HCT116 (cell line): ENCODE measurements around the gene EHF. TPM values are rescaled to one million over a fixed set of nuclear protein-coding genes. Genes with fewer than 3 reads are reported as not detected.

Source experiments
- ATAC-seq: fragments of 200-7000 bp; cut with Tn5 transposase; 2 replicates; pipeline ENCODE4 v1.9.1; 2020; ENCODE audit warnings: mild to moderate bottlenecking, moderate library complexity
- BruUV-seq: library from RNA; stranded (reverse); fragments of 400-500 nt; replicated peaks from 2 replicates; lab custom pipeline; 2021; lab: Mats Ljungman, UMichigan
- CTCF ChIA-PET: fragments of 300-600 bp; sonication (Branson Sonifier 250); formaldehyde crosslinking; loops from one replicate; lab custom pipeline; 2021; ENCODE audit warnings: antibody characterized with exemption; lab: Charles Lee
- POLR2A ChIA-PET: fragments of 300-600, 350-600 bp; sonication (Branson Sonifier 250); formaldehyde crosslinking; loops from one replicate; lab custom pipeline; 2021; ENCODE audit warnings: antibody characterized with exemption; lab: Charles Lee
- RAD21 ChIA-PET, 2 experiments: fragments of 300-600 bp; sonication (Branson Sonifier 250); formaldehyde crosslinking; loops; one replicate each; lab custom pipeline; 2023; ENCODE audit warnings: low total read pairs in 2 of 2; ENCODE audit not compliant: uncharacterized antibody in 2 of 2, unreplicated experiment in 2 of 2, low non-redundant PET in 1 of 2; lab: Charles Lee
- DNase-seq: peaks from one replicate; pipeline ENCODE4 v3.0.0-alpha.2; 2010; ENCODE audit warnings: low read depth, low spot score
- H2AFZ ChIP-seq: fragments of 200-600 bp; shearing (Covaris generic), sonication (generic); 2 replicates; pipeline ENCODE4 v1.6.1; 2017; ENCODE audit warnings: low read depth, mixed run types, mixed read lengths, antibody characterized with exemption, low read length; ENCODE audit not compliant: poor library complexity, severe bottlenecking
- H3K27ac ChIP-seq: 2 replicates; pipeline ENCODE4 v1.5.1; 2012; ENCODE audit warnings: low read depth, low read length
- H3K27me3 ChIP-seq: fragments of 200-600 bp; sonication (generic); 2 replicates; pipeline ENCODE4 v1.6.1; 2016; ENCODE audit warnings: mixed run types, low read length, mixed read lengths; ENCODE audit not compliant: insufficient read depth
- H3K36me3 ChIP-seq, 2 experiments: fragments of 200-500 bp in 1 of 2; fragments of 200-600 bp in 1 of 2; sonication (Bioruptor generic) in 1 of 2; sonication (generic) in 1 of 2; 2 replicates each; pipeline versions ENCODE4 v1.5.1 to v1.6.1; 2014 to 2016; ENCODE audit warnings: low read length in 2 of 2, inconsistent platforms in 1 of 2, mixed read lengths in 1 of 2, mixed run types in 1 of 2; ENCODE audit not compliant: insufficient read depth in 2 of 2, control insufficient read depth in 1 of 2
- H3K4me1 ChIP-seq, 2 experiments: fragments of 200-600 bp in 1 of 2; sonication (generic) in 1 of 2; 2 replicates each; pipeline versions ENCODE4 v1.5.1 to v1.6.1; 2012 to 2017; ENCODE audit warnings: low read length in 2 of 2, inconsistent platforms in 1 of 2, mild to moderate bottlenecking in 1 of 2, mixed read lengths in 1 of 2, mixed run types in 1 of 2, moderate library complexity in 1 of 2; ENCODE audit not compliant: insufficient read depth in 2 of 2, control insufficient read depth in 1 of 2
- H3K4me2 ChIP-seq: fragments of 200-600 bp; sonication (generic); 2 replicates; pipeline ENCODE4 v1.6.1; 2017; ENCODE audit warnings: mixed run types, low read length, mixed read lengths
- H3K4me3 ChIP-seq, 2 experiments: fragments of 200-600 bp in 1 of 2; sonication (generic) in 1 of 2; replicated peaks in 1 of 2; 2 replicates each; pipeline ENCODE4 v1.5.1; 2011 to 2016; ENCODE audit warnings: low read length in 2 of 2, control low read depth in 1 of 2, low read depth in 1 of 2, mild to moderate bottlenecking in 1 of 2, mixed read lengths in 1 of 2, mixed run types in 1 of 2
- H3K79me2 ChIP-seq: fragments of 200-600 bp; sonication (generic); 2 replicates; pipeline ENCODE4 v1.6.1; 2017; ENCODE audit warnings: mild to moderate bottlenecking, mixed run types, low read length, moderate library complexity, mixed read lengths; ENCODE audit not compliant: insufficient read depth
- H3K9ac ChIP-seq: fragments of 200-600 bp; sonication (generic); 2 replicates; pipeline ENCODE4 v1.6.1; 2016; ENCODE audit warnings: low read length, mixed read lengths
- H3K9me2 ChIP-seq: fragments of 200-600 bp; sonication (generic), shearing (Covaris generic); 2 replicates; pipeline ENCODE4 v1.6.1; 2017; ENCODE audit warnings: mixed run types, mild to moderate bottlenecking, moderate library complexity; ENCODE audit not compliant: insufficient read depth
- H3K9me3 ChIP-seq, 2 experiments: fragments of 200-500 bp in 1 of 2; fragments of 200-600 bp in 1 of 2; sonication (Bioruptor generic) in 1 of 2; sonication (generic) in 1 of 2; 2 replicates each; pipeline ENCODE4 v1.6.1; 2014 to 2017; ENCODE audit warnings: low read length in 2 of 2, mixed read lengths in 2 of 2, inconsistent platforms in 1 of 2, low read depth in 1 of 2, mild to moderate bottlenecking in 1 of 2, mixed run types in 1 of 2, moderate library complexity in 1 of 2; ENCODE audit not compliant: control insufficient read depth in 1 of 2, insufficient read depth in 1 of 2
- H4K20me1 ChIP-seq: fragments of 200-600 bp; sonication (generic), shearing (Covaris generic); 2 replicates; pipeline ENCODE4 v1.6.1; 2017; ENCODE audit warnings: mixed run types, mild to moderate bottlenecking, moderate library complexity; ENCODE audit not compliant: insufficient read depth
- ELF1 ChIP-seq: IDR thresholded peaks from 2 replicates; pipeline ENCODE4 v1.6.1; 2012; ENCODE audit warnings: low read depth, borderline replicate concordance
- EZH2 ChIP-seq: fragments of 200-600 bp; sonication (generic); IDR thresholded peaks from 2 replicates; pipeline ENCODE4 v1.6.1; 2017; ENCODE audit warnings: antibody characterized with exemption, mixed run types
- JUND ChIP-seq: IDR thresholded peaks from 2 replicates; pipeline ENCODE4 v1.6.1; 2012
- SIN3A ChIP-seq: IDR thresholded peaks from 2 replicates; pipeline ENCODE4 v1.6.1; 2012; ENCODE audit warnings: low read depth
- SP1 ChIP-seq: IDR thresholded peaks from 2 replicates; pipeline ENCODE4 v1.6.1; 2012; ENCODE audit warnings: low read depth
- ZFX ChIP-seq: fragments of 450-650 bp; IDR thresholded peaks from 2 replicates; pipeline ENCODE4 v1.6.1; 2017
- intact Hi-C: fragments of 100-400 bp; cut with micrococcal nuclease; formaldehyde crosslinking; loops from 2 replicates; pipeline ENCODE4 v1.10.0; 2022
- total RNA-seq: library from RNA; stranded (reverse); gene quantifications from one replicate; pipeline ENCODE4 v1.2.1, GENCODE V29; 2021; ENCODE audit not compliant: unreplicated experiment
- TF ChIP-seq, protein P1 (sequence below): IDR thresholded peaks from 2 replicates; pipeline ENCODE4 v1.6.1; 2011; ENCODE audit warnings: mild to moderate bottlenecking, low read length, moderate library complexity; ENCODE audit not compliant: insufficient replicate concordance; ENCODE audit errors: extremely low read depth
- TF ChIP-seq, protein P2 (sequence below): IDR thresholded peaks from 2 replicates; pipeline ENCODE4 v1.6.1; 2012

Gene EHF
- total RNA-seq, 1 experiment from 2014 or later = 51.5 TPM

- TF ChIP-seq, protein P1, sequence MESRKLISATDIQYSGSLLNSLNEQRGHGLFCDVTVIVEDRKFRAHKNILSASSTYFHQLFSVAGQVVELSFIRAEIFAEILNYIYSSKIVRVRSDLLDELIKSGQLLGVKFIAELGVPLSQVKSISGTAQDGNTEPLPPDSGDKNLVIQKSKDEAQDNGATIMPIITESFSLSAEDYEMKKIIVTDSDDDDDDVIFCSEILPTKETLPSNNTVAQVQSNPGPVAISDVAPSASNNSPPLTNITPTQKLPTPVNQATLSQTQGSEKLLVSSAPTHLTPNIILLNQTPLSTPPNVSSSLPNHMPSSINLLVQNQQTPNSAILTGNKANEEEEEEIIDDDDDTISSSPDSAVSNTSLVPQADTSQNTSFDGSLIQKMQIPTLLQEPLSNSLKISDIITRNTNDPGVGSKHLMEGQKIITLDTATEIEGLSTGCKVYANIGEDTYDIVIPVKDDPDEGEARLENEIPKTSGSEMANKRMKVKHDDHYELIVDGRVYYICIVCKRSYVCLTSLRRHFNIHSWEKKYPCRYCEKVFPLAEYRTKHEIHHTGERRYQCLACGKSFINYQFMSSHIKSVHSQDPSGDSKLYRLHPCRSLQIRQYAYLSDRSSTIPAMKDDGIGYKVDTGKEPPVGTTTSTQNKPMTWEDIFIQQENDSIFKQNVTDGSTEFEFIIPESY = no peak
- TF ChIP-seq ELF1 (no peak), SIN3A (no peak), ZFX (no peak), JUND (no peak)
Measured at GRCh38 chr11:34602245-34602644, 18.6 kb upstream of the EHF start (continued).

GRCh38 chr11:34603129-34604001 is 17.5 kb upstream of the EHF start:
- no peak overlapping the region for H2AFZ ChIP-seq
- H3K4me2 ChIP-seq = peak overlapping the region; percentile 49
- no peaks in the 10 kb centered on the region for H3K9me2 ChIP-seq
- peak overlapping the region; percentile 73; the same call in 1 of the 2 replicates for H3K9ac ChIP-seq
- intact Hi-C loops = loop anchor here (5.0 kb wide), 1 partner anchor 84 kb away; no protein-coding TSS in a partner anchor
- RAD21 ChIA-PET = no interaction called here
- H3K27me3 ChIP-seq = no peaks in the 10 kb centered on the region
- no peaks in the 10 kb centered on the region for H3K36me3 ChIP-seq
- H3K79me2 ChIP-seq = no peaks in the 10 kb centered on the region
- H3K9me3 ChIP-seq = no peaks in the 10 kb centered on the region
- no peak overlapping the region for H3K4me3 ChIP-seq
- ATAC-seq (no peak), DNase-seq (no peak)
- H3K27ac ChIP-seq = peak overlapping the region; percentile 9; the same call in 1 of the 2 replicates
- peaks cover 60 to 86% of the 10 kb centered on the region in 2 experiments for H3K4me1 ChIP-seq
- BruUV-seq = no TSS peak
- CTCF ChIA-PET = no interaction called here
- H4K20me1 ChIP-seq = no peaks in the 10 kb centered on the region
- TF ChIP-seq EZH2 (no peak), SP1 (no peak)
- TF ChIP-seq, protein P2, sequence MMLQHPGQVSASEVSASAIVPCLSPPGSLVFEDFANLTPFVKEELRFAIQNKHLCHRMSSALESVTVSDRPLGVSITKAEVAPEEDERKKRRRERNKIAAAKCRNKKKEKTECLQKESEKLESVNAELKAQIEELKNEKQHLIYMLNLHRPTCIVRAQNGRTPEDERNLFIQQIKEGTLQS = no peak
- POLR2A ChIA-PET = interaction anchor here (1.1 kb wide), 1 partner anchor 21 kb away, joined by 3 read pairs; no protein-coding TSS in a partner anchor
